22Rv1 (cell line): Measurements from ENCODE around the gene SETDB1.

ENCODE experiments used
- ZFX ChIP-seq: fragments of 450-650 bp; IDR thresholded peaks from 2 replicates; pipeline ENCODE4 v1.6.1; 2017; ENCODE audit warnings: antibody characterized with exemption, borderline replicate concordance
- TF ChIP-seq, protein P1 (sequence below): fragments of 450-650 bp; IDR thresholded peaks from 2 replicates; pipeline ENCODE4 v1.5.1; 2017; ENCODE audit warnings: mild to moderate bottlenecking

GRCh38 chr1:150997126-150997872 lies 71.1 kb downstream of the SETDB1 start:
- TF ChIP-seq, protein P1, sequence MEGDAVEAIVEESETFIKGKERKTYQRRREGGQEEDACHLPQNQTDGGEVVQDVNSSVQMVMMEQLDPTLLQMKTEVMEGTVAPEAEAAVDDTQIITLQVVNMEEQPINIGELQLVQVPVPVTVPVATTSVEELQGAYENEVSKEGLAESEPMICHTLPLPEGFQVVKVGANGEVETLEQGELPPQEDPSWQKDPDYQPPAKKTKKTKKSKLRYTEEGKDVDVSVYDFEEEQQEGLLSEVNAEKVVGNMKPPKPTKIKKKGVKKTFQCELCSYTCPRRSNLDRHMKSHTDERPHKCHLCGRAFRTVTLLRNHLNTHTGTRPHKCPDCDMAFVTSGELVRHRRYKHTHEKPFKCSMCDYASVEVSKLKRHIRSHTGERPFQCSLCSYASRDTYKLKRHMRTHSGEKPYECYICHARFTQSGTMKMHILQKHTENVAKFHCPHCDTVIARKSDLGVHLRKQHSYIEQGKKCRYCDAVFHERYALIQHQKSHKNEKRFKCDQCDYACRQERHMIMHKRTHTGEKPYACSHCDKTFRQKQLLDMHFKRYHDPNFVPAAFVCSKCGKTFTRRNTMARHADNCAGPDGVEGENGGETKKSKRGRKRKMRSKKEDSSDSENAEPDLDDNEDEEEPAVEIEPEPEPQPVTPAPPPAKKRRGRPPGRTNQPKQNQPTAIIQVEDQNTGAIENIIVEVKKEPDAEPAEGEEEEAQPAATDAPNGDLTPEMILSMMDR = no peak
- TF ChIP-seq ZFX = no peak
